HepG2 (cell line): Measurements from ENCODE around the gene ZNF264. TPM values are rescaled to one million over a fixed set of nuclear protein-coding genes. Genes with fewer than 3 reads are reported as not detected.

Source experiments
- ATAC-seq: fragments of 200-7000 bp; cut with Tn5 transposase; 3 replicates; pipeline ENCODE4 v1.9.1; 2020; ENCODE audit warnings: mild to moderate bottlenecking, moderate library complexity
- BruUV-seq: library from RNA; stranded (reverse); fragments of 400-500 nt; replicated peaks from 2 replicates; lab custom pipeline; 2021; lab: Mats Ljungman, UMichigan
- CTCF ChIA-PET: fragments of 300-600 bp; formaldehyde crosslinking; extraction: SDS; loops from one replicate; lab custom pipeline; 2021; ENCODE audit warnings: low total read pairs, inconsistent platforms, low intra/inter-chr PET ratio; lab: Yijun Ruan, JAX
- POLR2A ChIA-PET: fragments of 350-600 bp; sonication (Branson Sonifier 250); formaldehyde crosslinking; loops from one replicate; lab custom pipeline; 2020; ENCODE audit warnings: antibody characterized with exemption, inconsistent platforms; lab: Yijun Ruan, JAX
- DNase-seq: peaks from one replicate; pipeline ENCODE4 v3.0.0-alpha.2; 2015; ENCODE audit warnings: low spot score
- FAIRE-seq: peaks from 3 replicates; lab custom pipeline; 2011; peaks lifted over from hg19 to GRCh38; lab: Jason Lieb, UNC
- H2AFZ ChIP-seq: one replicate; pipeline ENCODE4 v1.6.1; 2011; ENCODE audit warnings: low read length, inconsistent platforms
- H3K27ac ChIP-seq: fragments of 300-600 bp; 3 replicates; pipeline ENCODE4 v1.8.0; 2011; ENCODE audit warnings: mixed run types, mild to moderate bottlenecking, mixed read lengths, low read length, inconsistent platforms; ENCODE audit not compliant: insufficient read depth; ENCODE audit errors: extremely low read length
- H3K27me3 ChIP-seq, 2 experiments: fragments of 200-600 bp in 1 of 2; 2 replicates in 1 of 2; 3 replicates in 1 of 2; pipeline versions ENCODE4 v1.6.0 to v1.8.0; 2011; ENCODE audit warnings: low read length in 2 of 2, mild to moderate bottlenecking in 2 of 2, moderate library complexity in 2 of 2, inconsistent platforms in 1 of 2; ENCODE audit not compliant: insufficient read depth in 2 of 2, control insufficient read depth in 1 of 2
- H3K36me3 ChIP-seq, 2 experiments: fragments of 200-600 bp in 1 of 2; replicated peaks in 1 of 2; 2 replicates in 1 of 2; 3 replicates in 1 of 2; pipeline versions ENCODE4 v1.5.1 to v1.8.0; 2011; ENCODE audit warnings: low read length in 2 of 2, inconsistent platforms in 1 of 2; ENCODE audit not compliant: insufficient read depth in 2 of 2, control insufficient read depth in 1 of 2
- H3K4me1 ChIP-seq: 2 replicates; pipeline ENCODE4 v1.5.1; 2012; ENCODE audit warnings: low read length, inconsistent platforms; ENCODE audit not compliant: insufficient read depth
- H3K4me2 ChIP-seq: 2 replicates; pipeline ENCODE4 v1.6.0; 2011; ENCODE audit warnings: low read depth, low read length, inconsistent platforms
- H3K4me3 ChIP-seq, 3 experiments: fragments of 200-600 bp in 1 of 3; sonication (generic), shearing (Covaris generic) in 1 of 3; replicated peaks in 1 of 3; 2 replicates each; pipeline ENCODE4 v1.5.1; 2011 to 2016; ENCODE audit warnings: low read length in 3 of 3, inconsistent platforms in 2 of 3, low read depth in 2 of 3, mild to moderate bottlenecking in 2 of 3, control low read depth in 1 of 3, mixed read lengths in 1 of 3; ENCODE audit not compliant: insufficient read depth in 1 of 3
- H3K79me2 ChIP-seq: one replicate; pipeline ENCODE4 v1.6.1; 2011; ENCODE audit warnings: low read length, inconsistent platforms; ENCODE audit not compliant: insufficient read depth
- H3K9ac ChIP-seq: 2 replicates; pipeline ENCODE4 v1.6.0; 2011; ENCODE audit warnings: mild to moderate bottlenecking, low read depth, low read length, inconsistent platforms; ENCODE audit not compliant: insufficient read depth
- H3K9me3 ChIP-seq: 2 replicates; pipeline ENCODE4 v1.5.1; 2012; ENCODE audit warnings: mild to moderate bottlenecking, low read length
- H4K20me1 ChIP-seq: 2 replicates; pipeline ENCODE4 v1.6.0; 2011; ENCODE audit warnings: inconsistent platforms, mild to moderate bottlenecking, low read length, moderate library complexity; ENCODE audit not compliant: insufficient read depth
- CC2D1A ChIP-seq: sonication (generic); formaldehyde crosslinking; IDR thresholded peaks from 2 replicates; pipeline ENCODE4 v1.8.1; 2023; ENCODE audit warnings: mild to moderate bottlenecking, missing genetic modification reagents
- ETV6 ChIP-seq: sonication (generic); formaldehyde crosslinking; conservative IDR thresholded peaks from 2 replicates; pipeline ENCODE4 v1.4.0; 2020; ENCODE audit warnings: missing genetic modification reagents
- FOXM1 ChIP-seq: sonication (generic); formaldehyde crosslinking; IDR thresholded peaks from 2 replicates; pipeline ENCODE4 v1.5.0; 2020; ENCODE audit warnings: missing genetic modification reagents
- GLI4 ChIP-seq: sonication (generic); formaldehyde crosslinking; IDR thresholded peaks from 2 replicates; pipeline ENCODE4 v1.5.1; 2020; ENCODE audit warnings: missing genetic modification reagents, mild to moderate bottlenecking, moderate library complexity, borderline replicate concordance
- HIVEP1 ChIP-seq: sonication (generic); formaldehyde crosslinking; IDR thresholded peaks from 2 replicates; pipeline ENCODE4 v1.4.0; 2020; ENCODE audit warnings: mild to moderate bottlenecking, missing genetic modification reagents
- NCOR1 ChIP-seq: fragments of 200-600 bp; sonication (generic); IDR thresholded peaks from 2 replicates; pipeline ENCODE4 v1.7.0; 2017; ENCODE audit warnings: antibody characterized with exemption, low read length, borderline replicate concordance
- PAF1 ChIP-seq: IDR thresholded peaks from 2 replicates; pipeline ENCODE4 v1.6.1; 2016; ENCODE audit warnings: missing genetic modification reagents, missing compliant biosample characterization
- SP2 ChIP-seq: sonication (generic); formaldehyde crosslinking; IDR thresholded peaks from 2 replicates; pipeline ENCODE4 v1.5.1; 2020; ENCODE audit warnings: mild to moderate bottlenecking, missing genetic modification reagents
- ZBTB7A ChIP-seq: sonication (generic); formaldehyde crosslinking; IDR thresholded peaks from 2 replicates; pipeline ENCODE4 v1.8.0; 2022; ENCODE audit warnings: mild to moderate bottlenecking, missing genetic modification reagents
- ZMAT5 ChIP-seq: sonication (generic); formaldehyde crosslinking; IDR thresholded peaks from 2 replicates; pipeline ENCODE4 v1.5.0; 2020; ENCODE audit warnings: mild to moderate bottlenecking, low read depth, missing genetic modification reagents, borderline replicate concordance
- ZNF234 ChIP-seq: sonication (generic); formaldehyde crosslinking; conservative IDR thresholded peaks from 2 replicates; pipeline ENCODE4 v1.5.1; 2020; ENCODE audit warnings: mild to moderate bottlenecking, missing genetic modification reagents
- ZNF256 ChIP-seq: sonication (generic); formaldehyde crosslinking; conservative IDR thresholded peaks from 2 replicates; pipeline ENCODE4 v1.4.0; 2020; ENCODE audit warnings: missing genetic modification reagents
- ZNF446 ChIP-seq: sonication (generic); formaldehyde crosslinking; IDR thresholded peaks from 2 replicates; pipeline ENCODE4 v1.5.0; 2020; ENCODE audit warnings: mild to moderate bottlenecking, missing genetic modification reagents
- ZNF737 ChIP-seq: sonication (generic); formaldehyde crosslinking; IDR thresholded peaks from 2 replicates; pipeline ENCODE4 v1.5.0; 2020; ENCODE audit warnings: missing genetic modification reagents, mild to moderate bottlenecking, borderline replicate concordance
- WGBS: methylation state at CpG from one replicate; pipeline ENCODE4 v1.1.6; 2017; ENCODE audit warnings: low lambda C conversion rate; 5-methylcytosine and 5-hydroxymethylcytosine counted together
- in situ Hi-C: cut with HindIII; loops from 2 replicates; pipeline ENCODE4 v1.10.0; 2017; ENCODE audit warnings: low pct_unique_long_range_greater_than_20kb; ENCODE audit not compliant: extremely low pct_ligation_motif_present
- intact Hi-C: fragments of 100-400 bp; cut with micrococcal nuclease; formaldehyde crosslinking; loops from one replicate; pipeline ENCODE4 v1.10.0; 2022; ENCODE audit not compliant: unreplicated experiment
- polyA plus RNA-seq, 8 experiments: library from polyadenylated mRNA; depleted of rRNA in 3 of 8; stranded (reverse) in 7 of 8; unstranded in 1 of 8; fragments of >200 nt; fragmentation: Illumina TruSeq in 4 of 8; extraction: Trizol in 4 of 8; gene quantifications; 2 replicates each; pipeline versions ENCODE4 v1.2.1 to v1.2.3, GENCODE V29; 2011 to 2016; ENCODE audit warnings: low read depth in 4 of 8, missing spikeins in 1 of 8, mixed read lengths in 1 of 8; ENCODE audit not compliant: insufficient read depth in 1 of 8
- total RNA-seq, 5 experiments: library from RNA; depleted of rRNA; stranded (reverse); fragments of >200 nt; fragmentation: Illumina TruSeq; extraction: Trizol; gene quantifications; 2 replicates each; pipeline ENCODE4 v1.2.3, GENCODE V29; 2016; ENCODE audit warnings: low read depth in 1 of 5
- TF ChIP-seq, protein P1 (sequence below): conservative IDR thresholded peaks from 2 replicates; pipeline ENCODE4 v1.6.1; 2018; ENCODE audit warnings: missing genetic modification reagents
- TF ChIP-seq, protein P2 (sequence below): sonication (generic); formaldehyde crosslinking; IDR thresholded peaks from 2 replicates; pipeline ENCODE4 v1.4.0; 2020; ENCODE audit warnings: mild to moderate bottlenecking, missing genetic modification reagents, borderline replicate concordance

Gene ZNF264
- total and polyA plus RNA-seq, 2 of the 13 experiments (the other 11 are each of a cell fraction or from before 2014, with no cell fraction given): 3.5 to 17.6 TPM

GRCh38 chr19:57244513-57244912, 53.2 kb downstream of the ZNF264 start:
- ATAC-seq (no peak), FAIRE-seq (no peak), DNase-seq (no peak)
- H3K27me3 ChIP-seq: no peaks in the 10 kb centered on the region; a peak in 1 of 5 replicates
- ChIA-PET POLR2A (no interaction called here), CTCF (no interaction called here)
- no peak overlapping the region for H3K4me3 ChIP-seq
- H4K20me1 ChIP-seq: no peaks in the 10 kb centered on the region
- WGBS: 97% methylated on average over 5 of the region's 5 CpGs
- H3K9ac ChIP-seq: no peak overlapping the region
- TF ChIP-seq ZNF256 (CRISPR knock-in tag) (no peak), HIVEP1 (CRISPR knock-in tag) (no peak), PAF1 (CRISPR knock-in tag) (no peak), GLI4 (CRISPR knock-in tag) (no peak), ZNF446 (CRISPR knock-in tag) (no peak), SP2 (no peak), FOXM1 (no peak), CC2D1A (CRISPR knock-in tag) (no peak), ZBTB7A (no peak), ETV6 (CRISPR knock-in tag) (no peak), ZNF234 (CRISPR knock-in tag) (no peak), ZNF737 (CRISPR knock-in tag) (no peak), NCOR1 (no peak), ZMAT5 (CRISPR knock-in tag) (no peak)
- TF ChIP-seq, protein P1, sequence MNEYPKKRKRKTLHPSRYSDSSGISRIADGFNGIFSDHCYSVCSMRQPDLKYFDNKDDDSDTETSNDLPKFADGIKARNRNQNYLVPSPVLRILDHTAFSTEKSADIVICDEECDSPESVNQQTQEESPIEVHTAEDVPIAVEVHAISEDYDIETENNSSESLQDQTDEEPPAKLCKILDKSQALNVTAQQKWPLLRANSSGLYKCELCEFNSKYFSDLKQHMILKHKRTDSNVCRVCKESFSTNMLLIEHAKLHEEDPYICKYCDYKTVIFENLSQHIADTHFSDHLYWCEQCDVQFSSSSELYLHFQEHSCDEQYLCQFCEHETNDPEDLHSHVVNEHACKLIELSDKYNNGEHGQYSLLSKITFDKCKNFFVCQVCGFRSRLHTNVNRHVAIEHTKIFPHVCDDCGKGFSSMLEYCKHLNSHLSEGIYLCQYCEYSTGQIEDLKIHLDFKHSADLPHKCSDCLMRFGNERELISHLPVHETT: no peak
- TF ChIP-seq, protein P2, sequence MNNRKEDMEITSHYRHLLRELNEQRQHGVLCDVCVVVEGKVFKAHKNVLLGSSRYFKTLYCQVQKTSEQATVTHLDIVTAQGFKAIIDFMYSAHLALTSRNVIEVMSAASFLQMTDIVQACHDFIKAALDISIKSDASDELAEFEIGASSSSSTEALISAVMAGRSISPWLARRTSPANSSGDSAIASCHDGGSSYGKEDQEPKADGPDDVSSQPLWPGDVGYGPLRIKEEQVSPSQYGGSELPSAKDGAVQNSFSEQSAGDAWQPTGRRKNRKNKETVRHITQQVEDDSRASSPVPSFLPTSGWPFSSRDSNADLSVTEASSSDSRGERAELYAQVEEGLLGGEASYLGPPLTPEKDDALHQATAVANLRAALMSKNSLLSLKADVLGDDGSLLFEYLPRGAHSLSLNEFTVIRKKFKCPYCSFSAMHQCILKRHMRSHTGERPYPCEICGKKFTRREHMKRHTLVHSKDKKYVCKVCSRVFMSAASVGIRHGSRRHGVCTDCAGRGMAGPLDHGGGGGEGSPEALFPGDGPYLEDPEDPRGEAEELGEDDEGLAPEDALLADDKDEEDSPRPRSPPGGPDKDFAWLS: no peak
- H3K27ac ChIP-seq: peak overlapping the region; percentile 26
- H3K4me2 ChIP-seq: no peak overlapping the region
- H3K9me3 ChIP-seq: no peaks in the 10 kb centered on the region
- no peak overlapping the region for H2AFZ ChIP-seq
- intact Hi-C loops (no loop called here), in situ Hi-C loops (loop anchor here (5.0 kb wide), 1 partner anchor 38 kb away; the partner anchor contains the start of gene ZNF460)
- peaks cover 46% of the 10 kb centered on the region for H3K4me1 ChIP-seq
- no TSS peak for BruUV-seq
- peaks cover 29% of the 10 kb centered on the region for H3K79me2 ChIP-seq
- H3K36me3 ChIP-seq: peaks cover 7 to 31% of the 10 kb centered on the region in 2 experiments
